Measurements from ENCODE around the gene RBM15. TPM values are rescaled to one million over a fixed set of nuclear protein-coding genes. Genes with fewer than 3 reads are reported as not detected.
A peak's percentile ranks its signal among the peaks of the same experiment; 100 is the strongest.

Gene RBM15
- total and polyA plus RNA-seq, 2 of the 13 experiments (the other 11 are each of a cell fraction or from before 2014, with no cell fraction given): 13.5 to 36.4 TPM

- peak; percentile 24 for TF ChIP-seq FOXK1 (CRISPR knock-in tag; IDR thresholded peaks at IDR 0.05; ENCODE audit: borderline replicate concordance, low read depth)
- TF ChIP-seq REPIN1 (CRISPR knock-in tag; IDR thresholded peaks at IDR 0.05; ENCODE audit: borderline replicate concordance, low read depth): peak; percentile 66; the same call in 1 of the 2 replicates
- TF ChIP-seq EP300 (IDR thresholded peaks at IDR 0.05; ENCODE audit: low read depth in 2 of 2, low read length in 2 of 2): 0 out of 4 replicates have a peak, but pooled peaks of 1 of the 2 experiments have one; percentile 29
- TF ChIP-seq EP300 (CRISPR knock-in tag; IDR thresholded peaks at IDR 0.05; ENCODE audit: borderline replicate concordance): no peak; the same call in 1 of the 2 replicates
- peak; percentile 51; the same call in 2 of the 3 replicates for TF ChIP-seq MXI1 (IDR thresholded peaks at IDR 0.05; ENCODE audit: borderline replicate concordance, low read depth, low read length)
- TF ChIP-seq ZNF605 (CRISPR knock-in tag; IDR thresholded peaks at IDR 0.05): peak; percentile 83; the same call in 1 of the 2 replicates
- TF ChIP-seq ZNF547 (CRISPR knock-in tag; IDR thresholded peaks at IDR 0.05): peak; percentile 87; the same call in 1 of the 2 replicates
- peak; percentile 43; the same call in 1 of the 2 replicates for TF ChIP-seq TGIF2 (CRISPR knock-in tag; IDR thresholded peaks at IDR 0.05)
- TF ChIP-seq BORCS8-MEF2B (CRISPR knock-in tag; IDR thresholded peaks at IDR 0.05): no peak; the same call in 1 of the 2 replicates
- peak; percentile 70 for TF ChIP-seq POLR2G (IDR thresholded peaks at IDR 0.05; ENCODE audit: low read depth, low read length)
- TF ChIP-seq NR2F1 (CRISPR knock-in tag; IDR thresholded peaks at IDR 0.05): peak in 1 of 2 experiments; percentile 82; a peak in 2 of 4 replicates
- peak; percentile 48; the same call in 1 of the 2 replicates for TF ChIP-seq ARHGAP35 (CRISPR knock-in tag; IDR thresholded peaks at IDR 0.05; ENCODE audit: borderline replicate concordance)
- TF ChIP-seq HOXD1 (CRISPR knock-in tag; IDR thresholded peaks at IDR 0.05): peak; percentile 73; the same call in 1 of the 2 replicates
- no peak for TF ChIP-seq RORA (CRISPR knock-in tag; IDR thresholded peaks at IDR 0.05)
- no peak; the same call in 1 of the 2 replicates for TF ChIP-seq IRF2 (CRISPR knock-in tag; IDR thresholded peaks at IDR 0.05)
- 0 out of 2 replicates have a peak, but pooled peaks have one; percentile 2 for TF ChIP-seq NR2F2 (IDR thresholded peaks at IDR 0.05; ENCODE audit: borderline replicate concordance, low read depth)
- no peak; the same call in 1 of the 2 replicates for TF ChIP-seq ZHX1 (CRISPR knock-in tag; IDR thresholded peaks at IDR 0.05; ENCODE audit: low read depth)
- no peak for TF ChIP-seq ZNF644 (CRISPR knock-in tag; IDR thresholded peaks at IDR 0.05; ENCODE audit: low read depth)
- TF ChIP-seq HMG20B (CRISPR knock-in tag; conservative IDR thresholded peaks at IDR 0.05): no peak
- peak; percentile 52; the same call in 1 of the 2 replicates for TF ChIP-seq REL (CRISPR knock-in tag; conservative IDR thresholded peaks at IDR 0.05)
- TF ChIP-seq NR2C2 (CRISPR knock-in tag; IDR thresholded peaks at IDR 0.05; ENCODE audit: borderline replicate concordance): peak; percentile 78
- TF ChIP-seq ZNF180 (CRISPR knock-in tag; IDR thresholded peaks at IDR 0.05; ENCODE audit: borderline replicate concordance, low read depth): no peak
- TF ChIP-seq NFKBIZ (CRISPR knock-in tag; IDR thresholded peaks at IDR 0.05): peak; percentile 36; the same call in 1 of the 2 replicates
- TF ChIP-seq JUND (CRISPR knock-in tag; IDR thresholded peaks at IDR 0.05): peak; percentile 67; the same call in 1 of the 2 replicates
- peak; percentile 12 for TF ChIP-seq RBM22 (optimal IDR thresholded peaks at IDR 0.05; ENCODE audit: low read length)
- TF ChIP-seq ZNF572 (CRISPR knock-in tag; IDR thresholded peaks at IDR 0.05): 0 out of 2 replicates have a peak, but pooled peaks have one; percentile 62
- no peak for TF ChIP-seq SOX6 (IDR thresholded peaks at IDR 0.05)
- TF ChIP-seq SOX6 (CRISPR knock-in tag; IDR thresholded peaks at IDR 0.05): peak; percentile 70
- TF ChIP-seq ZNF619 (CRISPR knock-in tag; IDR thresholded peaks at IDR 0.05): peak; percentile 28; the same call in 1 of the 2 replicates
- TF ChIP-seq YEATS4 (CRISPR knock-in tag; IDR thresholded peaks at IDR 0.05; ENCODE audit: borderline replicate concordance): peak; percentile 92
These were observed 780 bp upstream of the RBM15 start (continued) for GRCh38 chr1:110338309-110338885.

Data from HepG2 (cell line).